Keratinocyte (primary cell): ENCODE data around the gene TOM1L2. TPM values are rescaled to one million over a fixed set of nuclear protein-coding genes. Genes with fewer than 3 reads are reported as not detected.

Experiments used
- DNase-seq: peaks from one replicate; pipeline ENCODE4 v3.0.0-alpha.2; 2011; ENCODE audit warnings: low read depth, missing footprints, low spot score
- FAIRE-seq: peaks from 2 replicates; lab custom pipeline; 2011; peaks lifted over from hg19 to GRCh38; lab: Jason Lieb, UNC
- H2AFZ ChIP-seq: 2 replicates; pipeline ENCODE4 v1.6.0; 2012; ENCODE audit warnings: low read length, control low read depth, inconsistent platforms; ENCODE audit not compliant: control insufficient read depth
- H3K27ac ChIP-seq: 2 replicates; pipeline ENCODE4 v1.5.1; 2011; ENCODE audit warnings: low read length; ENCODE audit not compliant: control insufficient read depth, insufficient read depth
- H3K27me3 ChIP-seq: 3 replicates; pipeline ENCODE4 v1.6.0; 2011; ENCODE audit warnings: low read length; ENCODE audit not compliant: control insufficient read depth, insufficient read depth; ENCODE audit errors: extremely low read depth
- H3K36me3 ChIP-seq, 2 experiments: 2 replicates in 1 of 2; 3 replicates in 1 of 2; pipeline ENCODE4 v1.5.1; 2011; ENCODE audit warnings: low read length in 2 of 2, mild to moderate bottlenecking in 1 of 2; ENCODE audit not compliant: control insufficient read depth in 2 of 2, insufficient read depth in 2 of 2; ENCODE audit errors: extremely low read depth in 1 of 2
- H3K4me1 ChIP-seq: 3 replicates; pipeline ENCODE4 v1.5.1; 2011; ENCODE audit warnings: low read length; ENCODE audit not compliant: control insufficient read depth, insufficient read depth; ENCODE audit errors: extremely low read depth
- H3K4me2 ChIP-seq: 3 replicates; pipeline ENCODE4 v1.6.0; 2011; ENCODE audit warnings: low read depth, low read length; ENCODE audit not compliant: control insufficient read depth, insufficient read depth; ENCODE audit errors: extremely low read depth
- H3K4me3 ChIP-seq, 3 experiments: fragments of 200-600 bp in 1 of 3; sonication (generic) in 1 of 3; 2 replicates in 2 of 3; 3 replicates in 1 of 3; pipeline ENCODE4 v1.5.1; 2011 to 2016; ENCODE audit warnings: low read length in 3 of 3, mild to moderate bottlenecking in 3 of 3, control low read depth in 2 of 3, inconsistent platforms in 1 of 3, low read depth in 1 of 3, mixed read lengths in 1 of 3, mixed run types in 1 of 3, moderate library complexity in 1 of 3; ENCODE audit not compliant: control insufficient read depth in 2 of 3, insufficient read depth in 2 of 3; ENCODE audit errors: extremely low read depth in 1 of 3
- H3K79me2 ChIP-seq: 2 replicates; pipeline ENCODE4 v1.6.0; 2012; ENCODE audit warnings: low read length; ENCODE audit not compliant: control insufficient read depth, insufficient read depth
- H3K9ac ChIP-seq: 3 replicates; pipeline ENCODE4 v1.6.0; 2011; ENCODE audit warnings: low read length; ENCODE audit not compliant: control insufficient read depth, insufficient read depth; ENCODE audit errors: extremely low read depth
- H3K9me1 ChIP-seq: 3 replicates; pipeline ENCODE4 v1.6.0; 2011; ENCODE audit warnings: low read length; ENCODE audit not compliant: control insufficient read depth, insufficient read depth; ENCODE audit errors: extremely low read depth
- H3K9me3 ChIP-seq: 2 replicates; pipeline ENCODE4 v1.5.1; 2012; ENCODE audit warnings: low read depth, low read length; ENCODE audit not compliant: control insufficient read depth
- H4K20me1 ChIP-seq: 3 replicates; pipeline ENCODE4 v1.6.0; 2011; ENCODE audit warnings: low read length; ENCODE audit not compliant: control insufficient read depth, insufficient read depth; ENCODE audit errors: extremely low read depth
- EZH2 ChIP-seq: IDR thresholded peaks from one replicate; pipeline ENCODE4 v1.6.1; 2012; ENCODE audit warnings: inconsistent platforms, mild to moderate bottlenecking, low read length, moderate library complexity
- dilution Hi-C: fragments of 300-500 bp; cut with MboI; formaldehyde crosslinking; loops from one replicate; pipeline ENCODE4 v1.7.0; 2020; ENCODE audit warnings: low sequenced_read_pairs; ENCODE audit not compliant: extremely low pct_ligation_motif_present
- polyA plus RNA-seq, 5 experiments: library from polyadenylated mRNA; depleted of rRNA in 3 of 5; stranded (reverse) in 3 of 5; stranded (forward) in 1 of 5; unstranded in 1 of 5; fragments of >200 nt; gene quantifications; 1 replicate in 1 of 5; 2 replicates in 3 of 5; 3 replicates in 1 of 5; pipeline versions ENCODE4 v1.2.1 to v1.2.3, GENCODE V29; 2011 to 2012; ENCODE audit warnings: missing spikeins in 2 of 5, low read depth in 1 of 5, low replicate concordance in 1 of 5
- TF ChIP-seq, protein P1 (sequence below), 3 experiments: IDR thresholded peaks in 1 of 3; conservative IDR thresholded peaks in 1 of 3; optimal IDR thresholded peaks in 1 of 3; 2 replicates in 2 of 3; 3 replicates in 1 of 3; pipeline versions ENCODE3 to v1.5.1; 2011; ENCODE audit warnings: low read length in 3 of 3, mild to moderate bottlenecking in 3 of 3, moderate library complexity in 2 of 3, control low read depth in 1 of 3, inconsistent platforms in 1 of 3; ENCODE audit not compliant: insufficient read depth in 2 of 3; ENCODE audit errors: extremely low read depth in 1 of 3

TOM1L2 gene
- polyA plus RNA-seq, 1 donor (not counting 4 experiments of a cell fraction or from before 2014, with no cell fraction given) = 36.3 TPM

- no peaks in the 10 kb centered on the region for H3K9me3 ChIP-seq
- H3K9me1 ChIP-seq = no peaks in the 10 kb centered on the region
- H3K36me3 ChIP-seq = no peaks in the 10 kb centered on the region
- H3K4me2 ChIP-seq = no peak overlapping the region
- H3K4me3 ChIP-seq = no peak overlapping the region
- dilution Hi-C loops = no loop called here
- no peak overlapping the region for H3K27ac ChIP-seq
- no peak for FAIRE-seq
- no peaks in the 10 kb centered on the region for H3K27me3 ChIP-seq
- H3K4me1 ChIP-seq = peaks cover 20% of the 10 kb centered on the region
- TF ChIP-seq, protein P1, sequence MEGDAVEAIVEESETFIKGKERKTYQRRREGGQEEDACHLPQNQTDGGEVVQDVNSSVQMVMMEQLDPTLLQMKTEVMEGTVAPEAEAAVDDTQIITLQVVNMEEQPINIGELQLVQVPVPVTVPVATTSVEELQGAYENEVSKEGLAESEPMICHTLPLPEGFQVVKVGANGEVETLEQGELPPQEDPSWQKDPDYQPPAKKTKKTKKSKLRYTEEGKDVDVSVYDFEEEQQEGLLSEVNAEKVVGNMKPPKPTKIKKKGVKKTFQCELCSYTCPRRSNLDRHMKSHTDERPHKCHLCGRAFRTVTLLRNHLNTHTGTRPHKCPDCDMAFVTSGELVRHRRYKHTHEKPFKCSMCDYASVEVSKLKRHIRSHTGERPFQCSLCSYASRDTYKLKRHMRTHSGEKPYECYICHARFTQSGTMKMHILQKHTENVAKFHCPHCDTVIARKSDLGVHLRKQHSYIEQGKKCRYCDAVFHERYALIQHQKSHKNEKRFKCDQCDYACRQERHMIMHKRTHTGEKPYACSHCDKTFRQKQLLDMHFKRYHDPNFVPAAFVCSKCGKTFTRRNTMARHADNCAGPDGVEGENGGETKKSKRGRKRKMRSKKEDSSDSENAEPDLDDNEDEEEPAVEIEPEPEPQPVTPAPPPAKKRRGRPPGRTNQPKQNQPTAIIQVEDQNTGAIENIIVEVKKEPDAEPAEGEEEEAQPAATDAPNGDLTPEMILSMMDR (optimal IDR thresholded peaks at IDR 0.05 in 1 of 3, IDR thresholded peaks at IDR 0.05 in 1 of 3, conservative IDR thresholded peaks at IDR 0.05 in 1 of 3; ENCODE audit: extremely low read depth in 1 of 3, insufficient read depth in 2 of 3, low read length in 3 of 3) = no peak
- TF ChIP-seq EZH2 = no peak
- no peaks in the 10 kb centered on the region for H4K20me1 ChIP-seq
- no peaks in the 10 kb centered on the region for H3K79me2 ChIP-seq
- no peak overlapping the region for H2AFZ ChIP-seq
- H3K9ac ChIP-seq = no peak overlapping the region
- DNase-seq = no peak
Observed at GRCh38 chr17:17989618-17990017, 17.4 kb upstream of the TOM1L2 start.

DNA sequence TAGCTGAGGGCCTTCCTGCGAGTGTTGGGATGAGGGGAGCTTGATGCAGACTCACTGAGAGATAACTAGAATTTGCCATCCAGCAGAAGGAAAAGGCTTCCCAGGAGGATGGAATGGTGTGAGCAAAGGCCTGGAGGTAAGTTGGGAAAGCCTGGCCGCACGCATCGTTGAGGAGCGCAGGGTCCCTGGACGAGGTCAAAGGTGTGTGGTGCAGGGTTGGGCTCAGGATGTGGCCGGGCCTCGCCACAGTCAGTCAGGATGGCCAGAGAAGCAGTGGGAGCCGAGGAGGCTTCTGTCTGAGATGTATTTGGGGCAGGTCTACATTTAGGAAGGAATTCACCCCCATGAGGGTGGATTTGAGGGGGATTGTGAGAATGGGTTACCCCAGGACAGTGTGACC lies 16.9 kb upstream of the TOM1L2 start:
- Histone ChIP-seq H3K9ac (no peak overlapping the region), H2AFZ (no peak overlapping the region), H3K36me3 (no peaks in the 10 kb centered on the region), H4K20me1 (no peaks in the 10 kb centered on the region), H3K79me2 (no peaks in the 10 kb centered on the region), H3K4me1 (peaks cover 17% of the 10 kb centered on the region), H3K4me2 (no peak overlapping the region), H3K9me1 (no peaks in the 10 kb centered on the region), H3K27me3 (no peaks in the 10 kb centered on the region), H3K9me3 (no peaks in the 10 kb centered on the region), H3K27ac (no peak overlapping the region), H3K4me3 (no peak overlapping the region)
- no peak for FAIRE-seq
- dilution Hi-C loops = no loop called here
- DNase-seq = no peak
- TF ChIP-seq EZH2 = no peak
- TF ChIP-seq, protein P1 (optimal IDR thresholded peaks at IDR 0.05 in 1 of 3, IDR thresholded peaks at IDR 0.05 in 1 of 3, conservative IDR thresholded peaks at IDR 0.05 in 1 of 3; ENCODE audit: extremely low read depth in 1 of 3, insufficient read depth in 2 of 3, low read length in 3 of 3) = no peak
